Ascending aorta (tissue), 2 donors: ENCODE results near the gene ROBO3. TPM values are rescaled to one million over a fixed set of nuclear protein-coding genes. Genes with fewer than 3 reads are reported as not detected.

Source experiments
- DNase-seq, 2 donors: peaks; one replicate each; pipeline ENCODE4 v3.0.0-alpha.2; 2019; ENCODE audit warnings: low spot score in 2 of 2
- H3K27ac ChIP-seq, 2 donors: fragments of 200-600 bp; sonication (generic); one replicate each; pipeline ENCODE4 v1.5.1; 2016 to 2017; ENCODE audit warnings: mild to moderate bottlenecking in 1 of 2
- H3K27me3 ChIP-seq: fragments of 200-600 bp; sonication (generic); one replicate; pipeline ENCODE4 v1.5.1; 2017
- H3K36me3 ChIP-seq, 2 donors: fragments of 200-600 bp; sonication (generic); one replicate each; pipeline ENCODE4 v1.5.1; 2016
- H3K4me1 ChIP-seq, 2 donors: fragments of 200-600 bp; sonication (generic); one replicate each; pipeline ENCODE4 v1.5.1; 2016 to 2017; ENCODE audit warnings: mild to moderate bottlenecking in 1 of 2
- H3K4me3 ChIP-seq, 2 donors: fragments of 200-600 bp; sonication (generic); one replicate each; pipeline ENCODE4 v1.5.1; 2016 to 2017; ENCODE audit warnings: mild to moderate bottlenecking in 1 of 2
- H3K9me3 ChIP-seq, 2 donors: fragments of 200-600 bp; sonication (generic); one replicate each; pipeline ENCODE4 v1.5.1; 2016
- intact Hi-C: fragments of 100-400 bp; cut with DNase I; formaldehyde crosslinking; loops from one replicate; pipeline ENCODE4 v1.15.1; 2023
- total RNA-seq: library from RNA; depleted of rRNA; stranded (reverse); fragments of >200 nt; gene quantifications from one replicate; pipeline ENCODE4 v1.1.0, GENCODE V29; 2016
- TF ChIP-seq, protein P1 (sequence below), 3 experiments: fragments of 200-600 bp in 2 of 3; fragments of 450-650 bp in 1 of 3; sonication (generic) in 2 of 3; IDR thresholded peaks; one replicate each; pipeline ENCODE4 v1.5.1; 2016 to 2019; ENCODE audit warnings: antibody characterized with exemption in 3 of 3, mild to moderate bottlenecking in 1 of 3, moderate library complexity in 1 of 3

ROBO3 gene
- total RNA-seq, 1 donor from 2014 or later: 37.5 TPM

DNA sequence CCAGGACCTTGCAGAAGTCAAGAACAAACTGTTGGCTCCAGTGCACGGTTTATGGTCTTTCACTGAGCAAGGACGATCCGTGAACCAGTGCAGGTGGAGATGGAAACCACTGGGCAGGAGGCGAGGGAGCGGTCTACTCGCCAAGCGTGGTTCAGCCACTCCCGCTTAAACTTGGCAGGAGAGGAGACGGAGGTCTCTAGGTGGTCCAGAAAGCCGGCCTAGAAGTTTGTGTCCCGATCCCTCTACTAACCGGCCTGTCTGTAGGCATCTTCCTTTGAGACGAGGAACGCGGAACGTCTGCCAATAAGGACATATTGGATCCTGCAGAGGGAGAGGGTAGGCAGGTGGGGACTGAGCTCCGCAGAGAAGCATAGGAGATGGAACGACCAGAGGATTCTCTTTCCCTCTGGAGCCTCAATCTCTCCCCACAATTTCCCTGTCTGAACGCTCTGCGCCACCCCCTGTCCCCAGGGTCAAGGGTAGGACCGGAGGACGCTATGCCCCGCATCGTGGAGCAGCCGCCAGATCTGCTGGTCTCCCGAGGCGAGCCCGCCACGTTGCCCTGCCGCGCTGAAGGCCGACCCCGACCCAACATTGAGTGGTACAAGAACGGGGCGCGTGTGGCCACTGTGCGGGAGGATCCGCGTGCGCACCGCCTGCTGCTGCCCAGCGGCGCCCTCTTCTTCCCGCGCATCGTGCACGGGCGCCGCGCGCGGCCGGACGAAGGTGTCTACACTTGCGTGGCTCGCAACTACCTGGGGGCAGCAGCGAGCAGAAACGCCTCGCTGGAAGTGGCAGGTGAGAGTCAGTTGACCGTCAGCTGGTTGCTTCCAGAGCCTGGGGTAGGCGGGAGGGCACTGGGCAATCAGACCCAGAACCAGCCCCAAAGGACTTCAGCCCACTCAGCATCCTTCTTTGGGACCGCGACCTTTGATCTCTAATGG lies 3.4 kb downstream of the ROBO3 start:
- DNase-seq: no peak
- no peak overlapping the region for H3K27ac ChIP-seq
- intact Hi-C loops: no loop called here
- H3K36me3 ChIP-seq: no peaks in the 10 kb centered on the region
- H3K9me3 ChIP-seq: no peaks in the 10 kb centered on the region
- no peak overlapping the region for H3K4me3 ChIP-seq
- H3K4me1 ChIP-seq: peaks cover 4 to 14% of the 10 kb centered on the region in 2 donors
- H3K27me3 ChIP-seq: peaks cover 17% of the 10 kb centered on the region
- TF ChIP-seq, protein P1, sequence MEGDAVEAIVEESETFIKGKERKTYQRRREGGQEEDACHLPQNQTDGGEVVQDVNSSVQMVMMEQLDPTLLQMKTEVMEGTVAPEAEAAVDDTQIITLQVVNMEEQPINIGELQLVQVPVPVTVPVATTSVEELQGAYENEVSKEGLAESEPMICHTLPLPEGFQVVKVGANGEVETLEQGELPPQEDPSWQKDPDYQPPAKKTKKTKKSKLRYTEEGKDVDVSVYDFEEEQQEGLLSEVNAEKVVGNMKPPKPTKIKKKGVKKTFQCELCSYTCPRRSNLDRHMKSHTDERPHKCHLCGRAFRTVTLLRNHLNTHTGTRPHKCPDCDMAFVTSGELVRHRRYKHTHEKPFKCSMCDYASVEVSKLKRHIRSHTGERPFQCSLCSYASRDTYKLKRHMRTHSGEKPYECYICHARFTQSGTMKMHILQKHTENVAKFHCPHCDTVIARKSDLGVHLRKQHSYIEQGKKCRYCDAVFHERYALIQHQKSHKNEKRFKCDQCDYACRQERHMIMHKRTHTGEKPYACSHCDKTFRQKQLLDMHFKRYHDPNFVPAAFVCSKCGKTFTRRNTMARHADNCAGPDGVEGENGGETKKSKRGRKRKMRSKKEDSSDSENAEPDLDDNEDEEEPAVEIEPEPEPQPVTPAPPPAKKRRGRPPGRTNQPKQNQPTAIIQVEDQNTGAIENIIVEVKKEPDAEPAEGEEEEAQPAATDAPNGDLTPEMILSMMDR (IDR thresholded peaks at IDR 0.05): no peak

DNA sequence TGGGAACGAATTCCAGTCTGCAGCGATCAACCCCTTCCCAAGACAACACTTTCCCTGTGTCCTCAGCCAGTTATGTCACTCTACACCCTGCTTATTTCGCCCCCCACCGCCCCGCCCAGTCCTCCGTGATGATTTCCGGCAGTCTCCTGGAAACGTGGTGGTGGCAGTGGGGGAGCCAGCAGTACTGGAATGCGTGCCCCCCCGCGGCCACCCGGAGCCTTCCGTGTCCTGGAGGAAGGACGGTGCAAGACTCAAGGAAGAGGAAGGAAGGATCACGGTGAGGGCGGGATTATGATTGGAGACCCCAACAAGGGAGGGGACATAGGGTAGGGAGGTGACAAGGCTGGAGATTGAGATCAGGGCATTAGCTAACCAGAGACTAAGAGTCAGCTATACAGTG lies 4.1 kb downstream of the ROBO3 start:
- Histone ChIP-seq H3K9me3 (no peaks in the 10 kb centered on the region), H3K27ac (no peak overlapping the region), H3K4me3 (no peak overlapping the region), H3K4me1 (peaks cover 4 to 14% of the 10 kb centered on the region in 2 donors), H3K36me3 (no peaks in the 10 kb centered on the region), H3K27me3 (peaks cover 17% of the 10 kb centered on the region)
- no peak for DNase-seq
- TF ChIP-seq, protein P1 (IDR thresholded peaks at IDR 0.05): no peak
- intact Hi-C loops: no loop called here

DNA sequence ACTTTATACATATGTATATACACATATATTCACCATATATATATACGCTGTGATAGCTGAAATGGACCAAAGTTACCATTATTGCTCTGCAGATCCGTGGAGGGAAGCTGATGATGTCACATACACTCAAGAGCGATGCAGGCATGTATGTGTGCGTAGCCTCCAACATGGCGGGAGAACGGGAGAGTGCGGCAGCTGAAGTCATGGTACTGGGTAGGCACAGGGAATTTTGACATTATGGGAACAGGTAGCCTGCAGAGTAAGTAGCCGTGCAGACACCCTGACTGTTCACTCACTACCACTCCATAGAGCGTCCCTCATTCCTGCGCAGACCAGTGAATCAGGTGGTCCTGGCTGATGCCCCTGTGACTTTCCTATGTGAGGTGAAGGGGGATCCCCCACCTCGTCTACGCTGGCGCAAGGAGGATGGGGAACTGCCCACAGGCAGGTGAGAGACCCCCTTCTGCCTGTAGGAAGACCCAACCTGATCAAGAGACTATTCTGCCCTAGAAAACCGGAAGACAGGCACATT lies 4.7 kb downstream of the ROBO3 start:
- Histone ChIP-seq H3K27me3 (peaks cover 17% of the 10 kb centered on the region), H3K4me1 (peaks cover 4 to 14% of the 10 kb centered on the region in 2 donors), H3K27ac (no peak overlapping the region), H3K4me3 (no peak overlapping the region), H3K36me3 (no peaks in the 10 kb centered on the region), H3K9me3 (no peaks in the 10 kb centered on the region)
- TF ChIP-seq, protein P1 (IDR thresholded peaks at IDR 0.05): no peak
- no peak for DNase-seq
- intact Hi-C loops: no loop called here

DNA sequence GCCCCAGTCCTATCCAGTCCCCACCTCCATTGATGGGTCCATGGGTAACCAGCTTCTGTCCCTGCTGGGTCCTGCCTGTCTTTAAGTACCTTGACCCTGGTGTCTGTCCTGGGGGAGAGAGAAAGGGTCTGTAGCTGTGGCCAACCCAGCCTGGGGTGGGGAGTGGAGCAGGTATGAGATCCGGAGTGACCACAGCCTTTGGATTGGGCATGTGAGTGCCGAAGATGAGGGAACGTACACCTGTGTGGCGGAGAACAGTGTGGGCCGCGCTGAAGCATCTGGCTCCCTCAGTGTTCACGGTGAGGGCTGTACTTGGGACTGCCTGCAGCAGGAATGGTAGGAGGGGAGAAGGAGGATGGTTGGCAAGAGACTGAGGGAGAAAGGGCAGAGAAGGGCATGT lies 5.2 kb downstream of the ROBO3 start:
- intact Hi-C loops: no loop called here
- Histone ChIP-seq H3K9me3 (no peaks in the 10 kb centered on the region), H3K27me3 (peaks cover 15% of the 10 kb centered on the region), H3K4me3 (no peak overlapping the region), H3K27ac (no peak overlapping the region), H3K36me3 (no peaks in the 10 kb centered on the region), H3K4me1 (peaks cover under 1 to 11% of the 10 kb centered on the region in 2 donors)
- no peak for DNase-seq
- TF ChIP-seq, protein P1 (IDR thresholded peaks at IDR 0.05): no peak

DNA sequence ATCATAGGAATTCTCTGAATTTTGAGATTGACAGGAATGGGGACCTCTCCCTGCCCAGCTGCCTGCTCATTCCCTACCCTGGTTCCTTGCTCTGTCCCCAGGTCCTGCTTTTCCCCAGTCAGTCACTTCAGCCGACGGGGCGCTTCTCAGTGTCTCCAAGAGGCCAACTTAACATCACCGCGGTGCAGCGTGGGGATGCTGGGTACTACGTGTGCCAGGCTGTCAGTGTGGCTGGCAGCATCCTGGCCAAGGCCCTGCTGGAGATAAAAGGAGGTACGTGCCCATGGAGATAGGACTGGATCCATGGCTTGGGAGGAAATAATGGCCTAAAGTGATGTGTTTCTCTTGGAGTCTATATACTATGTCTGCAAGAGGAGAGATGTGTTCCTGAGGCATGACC lies 7.0 kb downstream of the ROBO3 start:
- H3K27ac ChIP-seq: no peak overlapping the region
- no peaks in the 10 kb centered on the region for H3K36me3 ChIP-seq
- H3K4me1 ChIP-seq: peaks cover 3 to 7% of the 10 kb centered on the region in 2 donors
- no peaks in the 10 kb centered on the region for H3K27me3 ChIP-seq
- TF ChIP-seq, protein P1 (IDR thresholded peaks at IDR 0.05): no peak
- H3K9me3 ChIP-seq: no peaks in the 10 kb centered on the region
- intact Hi-C loops: no loop called here
- no peak overlapping the region for H3K4me3 ChIP-seq
- peak in 1 of 2 donors; percentile 44 for DNase-seq
